ENCODE results near the gene THBS2.

DNA sequence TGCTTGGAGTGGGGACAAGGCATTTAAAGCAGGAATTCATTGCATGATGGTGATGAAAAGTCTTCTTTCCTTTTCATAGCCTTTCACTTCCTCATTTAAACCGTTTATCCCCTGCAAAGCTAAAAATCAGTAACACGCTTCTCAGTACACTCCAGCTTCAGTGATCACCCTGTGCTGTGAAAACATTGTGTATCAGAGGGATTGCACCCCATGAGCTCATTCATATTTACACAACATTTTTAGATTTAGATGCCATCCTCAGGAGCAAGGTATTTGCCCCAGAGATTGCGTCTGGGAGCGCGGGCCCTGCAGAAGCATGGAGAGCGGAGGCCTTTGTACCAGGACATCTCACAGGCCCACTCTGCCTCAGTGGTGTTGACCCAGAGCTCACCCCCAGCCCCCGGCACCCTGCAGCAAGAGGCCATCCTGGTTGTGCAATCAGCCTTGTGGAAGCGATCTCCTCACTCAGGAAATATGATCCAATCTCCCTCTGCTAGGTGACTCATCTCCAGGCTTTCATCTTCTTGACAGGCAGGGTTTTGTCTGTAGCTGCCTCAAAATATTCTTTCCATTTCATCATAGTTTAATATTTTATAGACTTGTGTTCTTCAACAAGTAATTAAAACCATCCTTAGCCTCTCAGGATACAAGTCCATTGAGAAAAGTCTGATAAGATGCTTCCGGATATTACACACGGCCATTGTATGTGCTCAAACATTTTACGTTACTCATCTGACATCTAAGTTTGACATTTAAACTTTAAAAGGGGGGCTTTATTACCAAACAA, 38.9 kb upstream of the THBS2 start:
- TF ChIP-seq, protein P1, sequence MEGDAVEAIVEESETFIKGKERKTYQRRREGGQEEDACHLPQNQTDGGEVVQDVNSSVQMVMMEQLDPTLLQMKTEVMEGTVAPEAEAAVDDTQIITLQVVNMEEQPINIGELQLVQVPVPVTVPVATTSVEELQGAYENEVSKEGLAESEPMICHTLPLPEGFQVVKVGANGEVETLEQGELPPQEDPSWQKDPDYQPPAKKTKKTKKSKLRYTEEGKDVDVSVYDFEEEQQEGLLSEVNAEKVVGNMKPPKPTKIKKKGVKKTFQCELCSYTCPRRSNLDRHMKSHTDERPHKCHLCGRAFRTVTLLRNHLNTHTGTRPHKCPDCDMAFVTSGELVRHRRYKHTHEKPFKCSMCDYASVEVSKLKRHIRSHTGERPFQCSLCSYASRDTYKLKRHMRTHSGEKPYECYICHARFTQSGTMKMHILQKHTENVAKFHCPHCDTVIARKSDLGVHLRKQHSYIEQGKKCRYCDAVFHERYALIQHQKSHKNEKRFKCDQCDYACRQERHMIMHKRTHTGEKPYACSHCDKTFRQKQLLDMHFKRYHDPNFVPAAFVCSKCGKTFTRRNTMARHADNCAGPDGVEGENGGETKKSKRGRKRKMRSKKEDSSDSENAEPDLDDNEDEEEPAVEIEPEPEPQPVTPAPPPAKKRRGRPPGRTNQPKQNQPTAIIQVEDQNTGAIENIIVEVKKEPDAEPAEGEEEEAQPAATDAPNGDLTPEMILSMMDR (IDR thresholded peaks at IDR 0.05), result no peak
- no peak for TF ChIP-seq POLR2A (IDR thresholded peaks at IDR 0.05)

Measured in thyroid gland (tissue), 4 donors.